ENCODE measurements around the gene DDX23. TPM values are rescaled to one million over a fixed set of nuclear protein-coding genes. Genes with fewer than 3 reads are reported as not detected.

The DDX23 gene
- polyA plus RNA-seq, 1 of the 3 experiments (the other 2 are of a cell fraction), result 50.4 TPM

DNA sequence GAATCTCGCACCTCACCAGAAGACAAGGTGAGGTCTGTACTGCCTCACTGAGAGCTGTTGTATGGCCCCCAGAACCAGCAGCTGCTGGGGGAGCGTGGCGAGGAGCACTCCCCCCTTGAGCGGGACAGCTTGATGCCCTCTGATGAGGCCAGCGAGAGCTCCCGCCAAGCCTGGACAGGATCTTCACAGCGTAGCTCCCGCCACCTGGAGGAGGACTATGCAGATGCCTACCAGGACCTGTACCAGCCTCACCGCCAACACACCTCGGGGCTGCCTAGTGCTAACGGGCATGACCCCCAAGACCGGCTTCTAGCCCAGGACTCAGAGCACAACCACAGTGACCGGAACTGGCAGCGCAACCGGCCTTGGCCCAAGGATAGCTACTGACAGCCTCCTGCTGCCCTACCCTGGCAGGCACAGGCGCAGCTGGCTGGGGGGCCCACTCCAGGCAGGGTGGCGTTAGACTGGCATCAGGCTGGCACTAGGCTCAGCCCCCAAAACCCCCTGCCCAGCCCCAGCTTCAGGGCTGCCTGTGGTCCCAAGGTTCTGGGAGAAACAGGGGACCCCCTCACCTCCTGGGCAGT, 24.4 kb downstream of the DDX23 start:
- no peaks in the 10 kb centered on the region for H3F3A ChIP-seq (replicated peaks; ENCODE audit: insufficient read depth)
- peaks cover 9% of the 10 kb centered on the region; the same call in 1 of the 2 replicates for H4K20me1 ChIP-seq (ENCODE audit: insufficient read depth)
- ChIA-PET CTCF (interaction anchor here (1.3 to 3.0 kb wide), 5 partner anchors 12 to 169 kb away, joined by 5 to 16 read pairs (median 14); partner anchors contain the start of gene DDX23), POLR2A (interaction anchor here (0.8 to 1.6 kb wide), 4 partner anchors 8 to 38 kb away, joined by 3 read pairs; partner anchors contain the start of genes CACNB3 and DDX23)
- no peaks in the 10 kb centered on the region for H3K79me2 ChIP-seq (ENCODE audit: insufficient read depth)
- H3K9ac ChIP-seq, result no peak overlapping the region
- H3K9me2 ChIP-seq, result no peaks in the 10 kb centered on the region
- TF ChIP-seq, protein P1, sequence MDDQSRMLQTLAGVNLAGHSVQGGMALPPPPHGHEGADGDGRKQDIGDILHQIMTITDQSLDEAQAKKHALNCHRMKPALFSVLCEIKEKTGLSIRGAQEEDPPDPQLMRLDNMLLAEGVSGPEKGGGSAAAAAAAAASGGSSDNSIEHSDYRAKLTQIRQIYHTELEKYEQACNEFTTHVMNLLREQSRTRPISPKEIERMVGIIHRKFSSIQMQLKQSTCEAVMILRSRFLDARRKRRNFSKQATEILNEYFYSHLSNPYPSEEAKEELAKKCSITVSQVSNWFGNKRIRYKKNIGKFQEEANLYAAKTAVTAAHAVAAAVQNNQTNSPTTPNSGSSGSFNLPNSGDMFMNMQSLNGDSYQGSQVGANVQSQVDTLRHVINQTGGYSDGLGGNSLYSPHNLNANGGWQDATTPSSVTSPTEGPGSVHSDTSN (IDR thresholded peaks at IDR 0.05), result no peak
- TF ChIP-seq, protein P2, sequence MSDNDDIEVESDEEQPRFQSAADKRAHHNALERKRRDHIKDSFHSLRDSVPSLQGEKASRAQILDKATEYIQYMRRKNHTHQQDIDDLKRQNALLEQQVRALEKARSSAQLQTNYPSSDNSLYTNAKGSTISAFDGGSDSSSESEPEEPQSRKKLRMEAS (IDR thresholded peaks at IDR 0.05; ENCODE audit: low read depth), result no peak
- TF ChIP-seq GATA2 (CRISPR knock-in tag; IDR thresholded peaks at IDR 0.05) (no peak), IRF3 (IDR thresholded peaks at IDR 0.05; ENCODE audit: low read depth, low read length) (no peak), MXI1 (IDR thresholded peaks at IDR 0.05; ENCODE audit: low read depth, low read length) (no peak), YY1 (IDR thresholded peaks at IDR 0.05; ENCODE audit: low read depth) (no peak), TCF12 (IDR thresholded peaks at IDR 0.05) (no peak), TAF1 (IDR thresholded peaks at IDR 0.05; ENCODE audit: borderline replicate concordance, low read depth, low read length) (no peak), MEF2A (IDR thresholded peaks at IDR 0.05; ENCODE audit: borderline replicate concordance, low read depth) (no peak), FOXJ3 (CRISPR knock-in tag; IDR thresholded peaks at IDR 0.05) (no peak)
- TF ChIP-seq, protein P3, sequence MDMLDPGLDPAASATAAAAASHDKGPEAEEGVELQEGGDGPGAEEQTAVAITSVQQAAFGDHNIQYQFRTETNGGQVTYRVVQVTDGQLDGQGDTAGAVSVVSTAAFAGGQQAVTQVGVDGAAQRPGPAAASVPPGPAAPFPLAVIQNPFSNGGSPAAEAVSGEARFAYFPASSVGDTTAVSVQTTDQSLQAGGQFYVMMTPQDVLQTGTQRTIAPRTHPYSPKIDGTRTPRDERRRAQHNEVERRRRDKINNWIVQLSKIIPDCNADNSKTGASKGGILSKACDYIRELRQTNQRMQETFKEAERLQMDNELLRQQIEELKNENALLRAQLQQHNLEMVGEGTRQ (IDR thresholded peaks at IDR 0.05; ENCODE audit: borderline replicate concordance, low read depth, low read length), result no peak
- no peaks in the 10 kb centered on the region for H3K27me3 ChIP-seq (ENCODE audit: insufficient read depth)
- no peak overlapping the region for H3K27ac ChIP-seq (ENCODE audit: low read depth in 2 of 2, low read length in 1 of 2)
- WGBS (ENCODE audit: low lambda C conversion rate), result 90% methylated on average over 4 of the region's 17 CpGs
- DNase-seq, result no peak
- H3K4me1 ChIP-seq (ENCODE audit: control insufficient read depth in 1 of 2, insufficient read depth in 2 of 2, low read depth in 1 of 2, low read length in 1 of 2), result no peaks in the 10 kb centered on the region
- H2AFZ ChIP-seq (ENCODE audit: low read depth), result no peak overlapping the region
- peaks cover 3 to 90% of the 10 kb centered on the region in 2 experiments for H3K36me3 ChIP-seq (replicated peaks in 1 of 2; ENCODE audit: control insufficient read depth in 1 of 2, insufficient read depth in 2 of 2, low read length in 1 of 2)
- H3K4me2 ChIP-seq, result no peak overlapping the region
- no peak overlapping the region for H3K4me3 ChIP-seq (ENCODE audit: low read depth in 2 of 2, low read length in 1 of 2)
- no peaks in the 10 kb centered on the region for H3K9me3 ChIP-seq

DNA sequence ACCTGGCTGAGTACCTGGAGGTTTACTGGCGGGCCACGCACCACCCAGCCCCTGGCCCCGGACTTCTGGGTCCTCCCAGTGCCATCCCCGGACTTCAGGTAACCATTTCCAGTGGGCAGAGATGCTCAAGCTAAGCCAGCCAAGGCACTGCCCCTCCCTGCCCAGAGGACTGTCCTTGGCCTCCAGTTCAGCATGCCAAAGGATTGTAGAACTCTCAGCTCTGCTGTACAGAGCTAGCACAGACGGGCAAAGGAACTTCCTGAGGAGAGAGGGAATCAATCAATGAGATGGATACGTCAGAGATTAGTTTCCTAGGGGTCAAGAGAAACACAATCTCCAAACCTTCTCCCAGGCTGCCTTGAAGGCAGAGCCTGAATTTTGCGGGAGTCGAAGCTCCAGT, 24.9 kb downstream of the DDX23 start:
- H2AFZ ChIP-seq (ENCODE audit: low read depth), result no peak overlapping the region
- peaks cover 11% of the 10 kb centered on the region; the same call in 1 of the 2 replicates for H4K20me1 ChIP-seq (ENCODE audit: insufficient read depth)
- H3K27ac ChIP-seq (ENCODE audit: low read depth in 2 of 2, low read length in 1 of 2), result no peak overlapping the region
- no peaks in the 10 kb centered on the region for H3K79me2 ChIP-seq (ENCODE audit: insufficient read depth)
- H3K4me1 ChIP-seq (ENCODE audit: control insufficient read depth in 1 of 2, insufficient read depth in 2 of 2, low read depth in 1 of 2, low read length in 1 of 2), result no peaks in the 10 kb centered on the region; a peak in 1 of 4 replicates
- WGBS (ENCODE audit: low lambda C conversion rate), result 93% methylated on average over 6 of the region's 8 CpGs
- no peak overlapping the region for H3K4me2 ChIP-seq
- no peaks in the 10 kb centered on the region for H3K27me3 ChIP-seq (ENCODE audit: insufficient read depth)
- peaks cover 3 to 88% of the 10 kb centered on the region in 2 experiments for H3K36me3 ChIP-seq (replicated peaks in 1 of 2; ENCODE audit: control insufficient read depth in 1 of 2, insufficient read depth in 2 of 2, low read length in 1 of 2)
- DNase-seq, result no peak
- H3K9ac ChIP-seq, result no peak overlapping the region
- H3K4me3 ChIP-seq (ENCODE audit: low read depth in 2 of 2, low read length in 1 of 2), result no peak overlapping the region
- ChIA-PET CTCF (interaction anchor here (1.1 to 3.0 kb wide), 7 partner anchors 9 to 169 kb away, joined by 3 to 16 read pairs (median 6); partner anchors contain the start of genes CACNB3 and DDX23), POLR2A (interaction anchor here (0.8 to 1.0 kb wide), 3 partner anchors 8 to 39 kb away, joined by 3 read pairs; partner anchors contain the start of gene DDX23)
- no peaks in the 10 kb centered on the region for H3F3A ChIP-seq (replicated peaks; ENCODE audit: insufficient read depth)
- no peaks in the 10 kb centered on the region for H3K9me3 ChIP-seq
- no peaks in the 10 kb centered on the region for H3K9me2 ChIP-seq
- no peak for TF ChIP-seq TEAD4 (IDR thresholded peaks at IDR 0.05; ENCODE audit: borderline replicate concordance, insufficient read depth)
- TF ChIP-seq, protein P2 (IDR thresholded peaks at IDR 0.05; ENCODE audit: low read depth), result no peak
- no peak for TF ChIP-seq RCOR1 (IDR thresholded peaks at IDR 0.05; ENCODE audit: low read length)
- TF ChIP-seq FOXJ3 (CRISPR knock-in tag; IDR thresholded peaks at IDR 0.05), result no peak
- no peak for TF ChIP-seq RXRA (IDR thresholded peaks at IDR 0.05; ENCODE audit: borderline replicate concordance, low read depth)
- no peak for TF ChIP-seq SIN3A (IDR thresholded peaks at IDR 0.05; ENCODE audit: borderline replicate concordance, low read depth, low read length)
- no peak for TF ChIP-seq NRF1 (IDR thresholded peaks at IDR 0.05; ENCODE audit: low read depth, low read length)
- TF ChIP-seq, protein P4, sequence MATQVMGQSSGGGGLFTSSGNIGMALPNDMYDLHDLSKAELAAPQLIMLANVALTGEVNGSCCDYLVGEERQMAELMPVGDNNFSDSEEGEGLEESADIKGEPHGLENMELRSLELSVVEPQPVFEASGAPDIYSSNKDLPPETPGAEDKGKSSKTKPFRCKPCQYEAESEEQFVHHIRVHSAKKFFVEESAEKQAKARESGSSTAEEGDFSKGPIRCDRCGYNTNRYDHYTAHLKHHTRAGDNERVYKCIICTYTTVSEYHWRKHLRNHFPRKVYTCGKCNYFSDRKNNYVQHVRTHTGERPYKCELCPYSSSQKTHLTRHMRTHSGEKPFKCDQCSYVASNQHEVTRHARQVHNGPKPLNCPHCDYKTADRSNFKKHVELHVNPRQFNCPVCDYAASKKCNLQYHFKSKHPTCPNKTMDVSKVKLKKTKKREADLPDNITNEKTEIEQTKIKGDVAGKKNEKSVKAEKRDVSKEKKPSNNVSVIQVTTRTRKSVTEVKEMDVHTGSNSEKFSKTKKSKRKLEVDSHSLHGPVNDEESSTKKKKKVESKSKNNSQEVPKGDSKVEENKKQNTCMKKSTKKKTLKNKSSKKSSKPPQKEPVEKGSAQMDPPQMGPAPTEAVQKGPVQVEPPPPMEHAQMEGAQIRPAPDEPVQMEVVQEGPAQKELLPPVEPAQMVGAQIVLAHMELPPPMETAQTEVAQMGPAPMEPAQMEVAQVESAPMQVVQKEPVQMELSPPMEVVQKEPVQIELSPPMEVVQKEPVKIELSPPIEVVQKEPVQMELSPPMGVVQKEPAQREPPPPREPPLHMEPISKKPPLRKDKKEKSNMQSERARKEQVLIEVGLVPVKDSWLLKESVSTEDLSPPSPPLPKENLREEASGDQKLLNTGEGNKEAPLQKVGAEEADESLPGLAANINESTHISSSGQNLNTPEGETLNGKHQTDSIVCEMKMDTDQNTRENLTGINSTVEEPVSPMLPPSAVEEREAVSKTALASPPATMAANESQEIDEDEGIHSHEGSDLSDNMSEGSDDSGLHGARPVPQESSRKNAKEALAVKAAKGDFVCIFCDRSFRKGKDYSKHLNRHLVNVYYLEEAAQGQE (IDR thresholded peaks at IDR 0.05; ENCODE audit: low read depth, low read length), result no peak

All from SK-N-SH (cell line).